ENCODE results near the gene NR0B2.
"Not testable (repeated sequence)": the region's sequence is repeated elsewhere in the genome, so short reads cannot be mapped to it uniquely, and the experiment has no call there.

NR0B2 gene, protein sequence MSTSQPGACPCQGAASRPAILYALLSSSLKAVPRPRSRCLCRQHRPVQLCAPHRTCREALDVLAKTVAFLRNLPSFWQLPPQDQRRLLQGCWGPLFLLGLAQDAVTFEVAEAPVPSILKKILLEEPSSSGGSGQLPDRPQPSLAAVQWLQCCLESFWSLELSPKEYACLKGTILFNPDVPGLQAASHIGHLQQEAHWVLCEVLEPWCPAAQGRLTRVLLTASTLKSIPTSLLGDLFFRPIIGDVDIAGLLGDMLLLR

DNA sequence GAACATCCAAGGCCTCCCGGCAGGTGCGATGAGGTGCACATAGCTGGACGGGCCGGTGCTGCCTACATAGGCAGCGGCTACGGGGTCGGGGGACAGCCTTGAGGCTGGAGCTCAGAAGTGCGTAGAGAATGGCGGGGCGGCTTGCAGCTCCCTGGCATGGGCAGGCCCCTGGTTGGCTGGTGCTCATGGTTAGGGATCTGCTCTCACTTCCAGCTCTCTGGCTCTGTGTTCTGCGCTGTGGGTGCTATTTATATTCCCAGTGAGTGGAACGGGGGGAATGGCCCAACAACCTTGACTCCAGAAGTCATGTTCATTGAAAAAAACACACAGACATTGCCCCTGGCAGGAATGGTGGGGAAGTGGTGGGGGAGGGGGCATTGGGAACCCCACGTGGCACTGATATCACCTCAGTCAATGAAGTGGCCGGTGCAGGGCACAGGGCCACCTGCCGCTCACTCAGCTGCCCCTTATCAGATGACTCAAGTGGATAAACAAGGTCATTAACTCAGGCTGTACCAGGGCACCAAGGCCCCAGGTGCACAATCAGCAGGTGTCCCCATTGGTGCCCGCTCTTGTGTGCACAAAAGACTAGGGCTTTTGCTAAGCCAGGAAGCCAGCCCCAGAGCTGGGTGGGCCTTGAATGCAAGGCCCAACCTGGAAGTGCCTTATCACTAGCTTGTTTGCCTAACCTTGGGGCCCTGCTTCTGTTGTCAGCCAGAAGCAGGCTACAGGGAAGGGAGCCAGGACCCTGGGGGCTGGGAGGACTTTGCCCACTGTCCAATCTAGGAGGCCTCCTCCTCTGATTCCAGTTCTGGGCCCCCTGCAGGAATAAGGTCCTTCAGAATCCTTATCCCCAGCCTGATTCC is at the start of gene NR0B2:
NR0B2 (minus strand) TSS at position 222 of the 866 bp plus-strand sequence; CDS start at position 187, 35 bp downstream.
- no peak for DNase-seq

DNA sequence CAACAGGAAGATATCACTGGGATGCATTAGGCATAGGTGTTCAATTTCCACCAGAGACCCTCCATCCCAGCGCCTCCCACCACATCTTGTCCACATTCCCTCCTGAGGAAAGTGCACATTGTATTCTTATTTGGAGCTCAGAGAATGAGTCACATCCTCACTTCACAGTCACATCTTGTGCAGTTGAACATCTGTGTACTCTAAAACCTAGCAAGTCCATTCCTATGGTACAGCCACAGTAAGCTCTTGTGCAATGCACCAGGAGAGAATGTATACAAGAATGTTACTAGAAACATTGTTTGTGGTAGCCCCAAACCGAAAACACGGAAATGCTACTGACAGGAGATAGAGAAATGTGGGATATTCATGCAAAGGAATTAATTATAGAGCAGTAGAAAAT is 48.1 kb upstream of the NR0B2 start:
- no peak for DNase-seq

DNA sequence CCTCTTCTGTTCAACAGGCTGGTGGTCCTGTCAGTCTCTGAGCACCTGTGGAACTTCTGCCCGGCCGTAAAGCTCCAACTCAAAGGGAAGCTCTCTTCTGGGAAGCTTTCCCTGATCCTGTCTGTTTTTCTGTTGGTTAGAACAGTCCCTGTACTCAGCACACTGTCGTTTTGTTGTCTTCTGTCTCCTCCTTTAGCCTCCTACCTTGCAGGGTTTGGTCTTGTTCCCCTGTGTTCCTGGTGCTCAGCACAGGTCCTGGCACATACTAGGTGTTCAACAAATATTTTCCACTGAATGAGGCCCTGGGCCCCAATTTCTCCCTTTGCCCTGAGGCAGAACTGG is 46.8 kb upstream of the NR0B2 start:
- DNase-seq = no peak

DNA sequence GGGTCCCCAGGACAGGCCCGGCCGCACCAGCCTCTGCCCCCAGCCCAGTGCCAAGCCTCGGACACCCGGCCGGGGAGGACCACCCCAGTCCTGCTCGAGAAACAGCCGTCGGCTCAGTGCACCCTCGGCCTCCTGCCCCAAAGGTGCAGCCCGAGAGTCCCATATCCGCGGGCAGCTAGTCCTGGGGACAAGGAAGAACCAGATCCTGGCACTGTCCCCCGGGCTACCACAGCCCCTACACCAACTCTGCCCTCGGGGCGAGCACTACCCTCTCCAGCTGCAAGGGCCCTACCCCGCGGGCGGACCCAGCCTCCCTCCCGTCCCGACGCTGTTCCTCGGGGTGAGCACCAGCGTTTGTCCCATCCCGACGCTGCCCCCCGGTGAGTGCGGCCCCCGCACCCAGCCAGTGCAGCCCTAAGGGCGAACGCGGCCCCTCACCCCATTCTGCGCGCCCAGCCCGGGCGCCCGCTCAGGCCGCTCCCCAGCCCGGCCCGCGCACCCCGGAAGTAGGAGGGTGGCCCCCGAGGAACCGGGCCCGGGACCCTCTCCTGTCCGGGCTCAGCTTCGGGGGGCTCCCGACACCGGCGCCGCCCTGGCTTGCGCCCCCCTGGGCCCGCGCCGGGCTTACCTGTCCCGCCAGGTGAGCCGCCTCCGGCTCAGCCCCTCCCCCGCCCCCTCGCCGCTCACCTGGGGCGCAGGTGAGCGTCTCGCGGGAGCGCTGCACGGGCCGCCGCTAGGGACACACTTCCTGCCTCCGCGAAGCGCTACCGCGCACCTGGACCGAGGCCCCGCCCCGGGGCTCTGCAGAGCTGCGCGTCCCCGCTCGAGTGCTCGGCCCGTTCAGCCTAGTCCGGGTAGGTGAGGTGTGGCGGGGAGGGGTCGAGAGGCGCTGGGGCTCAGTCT is 46.2 kb upstream of the NR0B2 start, which contains the start of gene KDF1:
KDF1 (minus strand) TSS at position 747 of the 903 bp plus-strand sequence. CDS start 8,088 bp downstream, outside the sequence.
- no peak for DNase-seq

DNA sequence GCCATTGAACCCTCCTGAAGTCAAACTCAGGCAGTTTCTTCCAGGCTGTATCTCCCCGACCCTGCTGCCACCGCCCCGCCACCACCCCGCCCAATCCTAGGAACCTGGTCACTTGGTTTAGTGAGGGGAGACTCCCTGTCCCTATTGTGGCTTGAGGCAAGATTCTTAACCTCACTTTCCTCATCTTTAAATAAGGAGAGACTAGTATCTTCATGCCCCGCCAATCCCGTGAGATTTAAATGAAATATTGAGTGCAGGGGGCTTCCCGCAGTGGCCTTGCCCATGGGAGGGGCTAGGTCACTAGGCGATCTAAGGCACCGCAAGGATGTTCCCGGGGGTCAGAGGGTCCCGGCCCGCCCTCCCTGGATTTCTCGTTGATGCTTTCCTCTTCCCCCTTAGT is 45.5 kb upstream of the NR0B2 start:
- no peak for DNase-seq

DNA sequence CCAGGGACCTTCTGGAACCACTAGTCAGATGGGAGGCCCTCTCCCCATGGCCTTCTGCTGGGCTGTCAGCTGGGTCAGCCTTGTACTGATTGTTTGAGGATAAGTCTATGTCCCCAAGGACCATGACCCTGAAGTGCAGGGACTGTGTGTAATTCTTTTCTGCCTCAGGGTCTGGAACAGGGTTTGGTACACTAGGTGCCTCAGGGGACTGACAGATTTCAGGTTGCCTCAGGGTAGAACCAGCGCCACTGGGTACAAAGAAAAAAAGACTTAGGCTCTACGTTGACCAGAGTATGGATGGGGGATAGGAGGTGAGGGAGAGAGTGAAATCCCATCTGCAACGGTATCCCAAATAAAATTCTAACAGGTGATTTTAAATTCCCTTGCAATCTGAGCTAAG is 43.5 kb upstream of the NR0B2 start:
- DNase-seq = no peak

DNA sequence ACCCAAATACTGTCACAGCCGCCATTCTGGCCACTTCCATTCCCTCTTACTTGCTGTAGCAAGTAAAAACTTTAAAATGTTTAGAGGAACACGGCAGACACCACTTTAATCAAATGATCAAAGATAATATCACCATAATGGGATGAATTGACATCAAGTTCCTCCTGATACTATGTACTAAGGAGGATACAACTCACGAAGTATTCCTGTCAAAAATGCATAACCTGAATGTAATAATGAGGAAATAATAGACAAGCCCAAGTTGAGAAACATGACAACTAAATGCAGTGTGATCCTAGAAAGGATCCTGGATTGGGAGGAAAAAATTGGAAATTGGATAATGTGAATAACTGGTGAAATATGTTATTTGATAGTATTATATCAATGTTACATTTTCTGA is 42.5 kb upstream of the NR0B2 start:
- DNase-seq = no peak

DNA sequence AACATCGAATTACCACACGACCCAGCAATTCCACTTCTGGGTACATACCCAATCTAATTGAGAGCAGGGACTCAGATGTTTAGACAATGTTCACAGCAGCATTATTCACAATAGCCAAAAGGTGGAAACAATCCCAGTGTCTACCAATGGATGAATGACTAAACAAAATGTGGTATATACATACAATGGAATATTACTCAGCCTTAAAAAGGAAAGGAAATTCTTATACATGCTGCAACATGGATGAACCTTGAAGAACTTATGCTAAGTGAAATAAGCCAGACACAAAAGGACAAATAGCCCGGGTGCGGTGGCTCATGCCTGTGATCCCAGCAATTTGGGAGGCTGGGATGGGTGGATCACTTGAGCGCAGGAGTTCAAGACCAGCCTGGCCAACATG is 39.6 kb upstream of the NR0B2 start:
- DNase-seq = no peak

DNA sequence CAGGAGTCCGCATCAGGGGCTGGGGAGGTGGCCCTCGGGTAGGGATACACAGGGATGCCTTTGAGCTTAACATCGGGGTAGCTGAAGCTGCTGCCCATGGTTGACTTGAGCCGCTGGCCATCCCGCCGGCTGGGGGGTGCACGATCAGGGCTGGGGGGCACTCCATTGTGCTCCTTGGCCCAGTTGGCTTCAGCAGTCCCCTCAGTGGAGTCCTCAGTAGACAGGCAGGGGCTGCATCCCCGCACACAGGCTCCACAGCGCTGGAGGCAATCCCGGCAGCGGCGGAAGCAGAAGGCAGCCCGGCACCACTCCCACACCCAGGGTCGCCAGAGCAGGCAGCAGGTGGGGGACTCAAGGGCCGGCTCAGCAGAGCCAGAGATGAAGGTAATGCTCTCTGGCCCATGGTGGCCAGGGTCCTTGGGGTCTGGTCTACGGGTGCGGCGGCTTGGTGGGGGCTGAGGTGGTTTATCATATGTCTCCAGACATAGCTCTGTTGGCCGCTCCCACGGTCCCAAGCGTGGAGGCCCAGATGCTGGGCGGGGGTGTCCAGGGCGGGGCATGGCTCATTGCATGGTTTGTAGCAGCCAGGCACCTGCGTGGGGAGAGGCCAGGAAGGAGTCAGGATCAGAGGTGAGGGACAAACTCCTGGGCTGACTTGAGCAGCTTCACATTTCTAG is 38.2 kb upstream of the NR0B2 start:
- no peak for DNase-seq

DNA sequence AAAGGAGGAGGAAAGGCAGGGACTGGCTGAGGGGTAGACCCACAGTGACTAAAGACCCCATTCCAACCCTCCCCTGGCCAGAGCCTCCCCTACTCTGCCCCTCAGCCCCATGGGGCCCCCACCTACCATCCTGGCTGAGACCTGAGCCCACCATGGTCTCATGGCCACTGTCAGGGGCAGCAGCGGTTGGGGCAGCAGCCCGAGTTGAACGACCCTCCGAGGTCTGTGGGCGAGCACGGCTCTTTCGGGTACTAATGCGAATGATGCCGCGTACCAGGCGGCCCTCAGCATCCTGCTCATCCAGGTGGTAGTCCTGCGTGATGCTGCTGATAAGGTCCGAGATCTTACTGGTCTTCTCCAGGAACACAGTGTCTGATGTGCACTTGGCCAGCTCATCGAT is 37.4 kb upstream of the NR0B2 start:
- no peak for DNase-seq

DNA sequence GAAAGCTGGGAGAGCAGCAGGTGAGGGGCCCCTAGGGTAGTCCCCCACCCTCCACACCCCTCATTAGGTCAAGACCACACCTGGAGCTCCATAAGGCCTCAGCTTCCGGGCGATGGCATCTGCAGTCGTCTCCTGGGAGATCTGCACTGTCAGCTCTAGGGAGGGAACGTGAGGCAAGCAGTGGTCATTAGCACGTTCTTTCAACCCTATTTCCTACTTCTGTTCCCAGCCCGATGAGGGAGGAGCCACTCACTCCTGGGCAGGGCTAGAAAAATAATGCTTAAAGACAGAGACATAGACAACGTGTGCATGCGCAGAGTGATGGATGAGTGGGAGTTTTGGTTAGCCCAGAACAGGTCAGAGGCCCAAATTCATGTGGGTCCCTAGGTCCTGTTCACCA is 36.8 kb upstream of the NR0B2 start:
- DNase-seq = no peak

DNA sequence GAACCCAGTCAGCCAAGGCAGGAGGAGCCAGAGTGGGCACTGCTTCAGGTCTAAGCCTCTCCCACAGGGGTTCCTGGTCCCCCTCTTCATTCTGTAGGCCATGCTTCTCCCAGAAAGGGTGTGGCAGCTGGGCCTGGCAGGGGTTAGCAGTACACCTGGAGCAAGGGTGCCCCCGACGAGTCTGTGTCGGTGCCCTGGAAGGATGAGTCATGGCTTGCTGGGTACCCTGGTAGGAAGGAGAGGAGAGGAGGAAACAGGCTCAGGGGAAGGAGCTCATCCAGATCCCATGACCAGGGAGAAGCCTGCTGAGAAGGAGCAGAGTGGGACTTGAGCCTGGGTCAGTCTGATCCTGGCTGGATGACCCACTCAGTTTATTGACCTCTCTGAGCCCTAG is 36.1 kb upstream of the NR0B2 start:
- DNase-seq = no peak

DNA sequence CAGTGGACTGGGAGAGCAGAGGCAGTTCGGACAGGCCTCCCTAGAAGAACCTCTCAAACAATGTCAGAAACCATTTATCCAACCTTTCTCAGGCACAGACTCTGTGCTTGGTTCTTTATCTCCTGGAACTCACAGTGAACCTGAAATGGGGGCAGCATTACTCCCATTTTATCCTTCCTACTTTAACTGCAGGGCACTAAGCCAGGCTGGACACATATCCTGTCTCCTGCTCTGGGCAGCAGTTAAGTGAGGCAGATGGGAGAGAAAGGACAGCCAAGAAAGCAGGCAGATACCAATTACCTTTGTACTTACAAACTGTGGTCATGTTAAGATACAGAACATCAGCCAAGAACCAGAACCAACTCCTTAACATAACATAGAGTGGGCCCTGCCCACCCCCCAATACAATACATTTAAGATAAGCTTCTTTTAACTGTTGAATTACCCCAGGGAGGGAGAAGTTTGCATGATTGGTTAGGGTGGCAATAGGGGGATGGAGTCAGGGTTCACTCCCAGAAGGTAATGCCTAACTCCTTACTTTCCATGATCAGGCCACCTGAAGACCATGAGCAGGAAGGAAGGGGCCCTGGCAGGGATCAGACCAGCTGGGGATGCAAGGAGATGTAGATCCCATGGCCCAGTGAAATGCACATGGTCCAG is 35.6 kb upstream of the NR0B2 start:
- no peak for DNase-seq

DNA sequence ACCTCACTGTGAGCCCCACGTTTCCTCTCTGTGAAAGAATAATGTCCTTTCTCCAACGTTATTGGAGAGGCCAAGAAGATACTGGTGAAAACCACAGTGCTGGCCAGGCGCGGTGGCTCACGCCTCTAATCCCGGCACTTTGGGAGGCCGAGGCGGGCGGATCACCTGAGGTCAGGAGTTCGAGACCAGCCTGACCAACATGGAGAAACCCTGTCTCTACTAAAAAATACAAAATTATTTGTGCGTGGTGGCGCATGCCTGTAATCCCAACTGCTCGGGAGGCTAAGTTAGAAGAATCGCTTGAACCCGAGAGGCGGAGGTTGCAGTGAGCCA is 34.9 kb upstream of the NR0B2 start:
- not testable (repeated sequence) for DNase-seq

DNA sequence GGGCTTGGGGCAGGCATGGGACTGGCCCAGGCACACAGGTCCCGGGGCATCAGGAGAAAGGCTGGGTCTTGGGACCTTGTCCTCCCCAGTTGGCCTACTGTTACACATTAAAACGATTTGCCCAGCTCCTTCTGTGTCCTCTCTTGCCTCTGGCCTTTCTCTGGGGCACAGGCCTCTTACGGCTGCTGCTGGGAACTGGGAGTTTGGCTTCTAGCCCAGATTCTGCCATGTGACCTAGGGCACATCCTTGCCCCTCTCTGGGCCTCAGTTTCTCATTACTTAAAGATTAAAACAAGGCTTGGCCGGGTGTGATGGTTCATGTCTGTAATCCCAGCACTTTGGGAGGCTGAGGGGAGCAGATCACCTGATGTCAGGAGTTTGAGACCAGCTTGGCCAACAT is 32.5 kb upstream of the NR0B2 start:
- DNase-seq = no peak

DNA sequence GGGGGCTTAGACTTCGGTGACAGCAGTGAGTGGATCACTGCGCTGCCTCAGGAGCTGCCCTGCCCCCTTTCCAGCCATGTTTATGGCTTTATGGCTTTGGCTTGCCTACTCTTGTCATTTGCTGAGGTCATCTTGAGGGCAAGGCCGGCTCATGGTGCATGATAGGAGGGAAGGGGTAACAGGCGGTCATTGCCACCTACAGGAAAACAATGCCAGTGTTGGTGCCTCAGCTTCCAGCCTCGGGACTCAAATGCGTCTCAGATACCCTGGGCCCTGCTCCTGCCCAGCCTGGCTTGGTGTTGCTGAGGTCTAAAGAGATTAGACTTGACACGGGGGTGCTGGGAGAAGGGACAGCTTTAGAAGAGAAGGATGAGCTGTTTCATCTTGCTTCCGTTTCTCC is 32.0 kb upstream of the NR0B2 start:
- no peak for DNase-seq

DNA sequence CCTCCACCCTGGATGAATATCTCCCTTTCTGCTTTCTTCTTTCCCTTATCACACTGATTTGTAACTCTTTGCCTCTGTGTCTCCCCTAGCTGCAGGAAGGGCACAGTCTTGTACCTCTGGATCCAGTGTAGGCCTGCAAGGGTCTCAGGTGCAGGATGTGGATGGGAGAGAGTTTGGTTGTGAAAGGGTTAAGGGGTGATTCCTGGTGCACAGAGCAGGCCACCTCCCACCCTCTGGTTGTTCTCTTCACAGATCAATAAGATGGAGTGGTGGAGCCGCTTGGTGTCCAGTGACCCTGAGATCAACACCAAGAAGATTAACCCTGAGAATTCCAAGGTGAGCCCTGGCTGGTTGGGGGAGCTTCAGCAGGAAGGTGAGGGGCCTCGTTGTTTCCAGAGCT is 31.4 kb upstream of the NR0B2 start:
- no peak for DNase-seq

DNA sequence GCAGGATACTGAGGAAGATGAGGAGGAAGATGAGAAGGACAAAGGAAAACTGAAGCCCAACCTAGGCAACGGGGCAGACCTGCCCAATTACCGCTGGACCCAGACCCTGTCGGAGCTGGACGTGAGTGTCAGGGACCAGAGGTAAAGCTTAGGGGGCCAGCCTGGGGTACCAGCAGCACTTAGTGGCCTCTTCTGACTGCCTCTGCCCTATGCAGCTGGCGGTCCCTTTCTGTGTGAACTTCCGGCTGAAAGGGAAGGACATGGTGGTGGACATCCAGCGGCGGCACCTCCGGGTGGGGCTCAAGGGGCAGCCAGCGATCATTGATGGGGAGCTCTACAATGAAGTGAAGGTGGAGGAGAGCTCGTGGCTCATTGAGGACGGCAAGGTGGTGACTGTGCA is 28.9 kb upstream of the NR0B2 start:
- DNase-seq = no peak

DNA sequence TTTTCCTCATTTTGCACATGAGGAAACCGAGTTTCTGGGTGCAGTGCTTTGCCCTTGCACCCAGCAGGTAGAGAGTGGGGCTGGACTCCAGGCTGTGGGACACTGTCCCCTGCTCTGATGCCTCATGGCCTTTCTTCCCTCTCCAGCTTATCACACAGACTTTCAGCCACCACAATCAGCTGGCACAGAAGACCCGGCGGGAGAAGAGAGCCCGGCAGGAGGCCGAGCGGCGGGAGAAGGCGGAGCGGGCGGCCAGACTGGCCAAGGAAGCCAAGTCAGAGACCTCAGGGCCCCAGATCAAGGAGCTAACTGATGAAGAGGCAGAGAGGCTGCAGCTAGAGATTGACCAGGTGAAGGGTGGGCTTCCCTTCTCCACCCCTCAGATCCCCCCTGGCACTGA is 27.5 kb upstream of the NR0B2 start:
- DNase-seq = no peak

DNA sequence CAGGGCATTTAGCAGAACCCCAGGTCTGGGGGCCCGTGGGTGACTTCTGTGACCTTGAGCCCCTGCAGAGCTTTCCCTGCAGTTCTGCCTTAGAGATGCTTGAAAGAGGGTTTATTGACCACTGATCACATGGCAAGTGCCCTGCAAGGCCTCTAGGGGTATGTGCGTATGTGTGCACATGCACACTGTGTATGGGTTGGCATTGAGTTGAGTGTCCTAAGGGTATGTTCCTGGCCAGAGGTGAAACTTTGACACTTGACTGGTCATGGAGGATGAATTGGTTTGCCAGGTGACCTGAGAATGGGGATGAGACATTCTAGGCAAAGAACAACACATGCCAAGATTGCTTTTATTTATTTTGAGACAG is 24.9 kb upstream of the NR0B2 start:
- DNase-seq = no peak

DNA sequence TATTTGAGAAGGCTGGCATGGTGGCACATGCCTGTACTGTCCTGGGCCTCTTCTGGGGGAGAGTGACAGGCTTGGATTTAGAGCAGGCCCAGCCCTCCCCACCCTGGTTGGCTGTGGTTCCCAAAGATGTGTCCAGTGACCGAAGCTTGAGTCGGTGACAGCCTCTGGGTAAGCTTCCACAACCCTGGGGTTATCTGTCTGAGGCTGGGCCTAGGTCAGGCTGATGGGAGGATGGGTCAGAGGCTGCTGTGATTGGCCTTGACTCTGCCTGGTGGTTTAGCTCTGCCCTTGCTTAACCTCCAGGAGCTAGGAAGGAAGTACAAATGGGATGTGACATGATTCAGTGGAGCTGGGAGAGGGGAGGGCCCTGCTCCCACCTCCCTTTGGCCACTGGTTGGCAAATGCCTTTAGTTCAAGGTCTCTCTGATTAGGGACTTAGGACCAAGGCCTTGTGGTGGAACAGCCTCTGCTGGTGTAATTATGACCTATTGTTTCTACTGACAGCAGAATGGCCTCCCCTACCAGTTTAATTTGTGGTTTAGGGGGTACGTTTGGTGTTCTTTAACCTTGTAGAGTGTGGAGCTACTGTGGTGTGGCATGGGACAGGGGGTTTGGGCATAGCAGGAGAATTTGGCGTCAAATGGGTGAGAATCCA is 24.4 kb upstream of the NR0B2 start:
- no peak for DNase-seq

DNA sequence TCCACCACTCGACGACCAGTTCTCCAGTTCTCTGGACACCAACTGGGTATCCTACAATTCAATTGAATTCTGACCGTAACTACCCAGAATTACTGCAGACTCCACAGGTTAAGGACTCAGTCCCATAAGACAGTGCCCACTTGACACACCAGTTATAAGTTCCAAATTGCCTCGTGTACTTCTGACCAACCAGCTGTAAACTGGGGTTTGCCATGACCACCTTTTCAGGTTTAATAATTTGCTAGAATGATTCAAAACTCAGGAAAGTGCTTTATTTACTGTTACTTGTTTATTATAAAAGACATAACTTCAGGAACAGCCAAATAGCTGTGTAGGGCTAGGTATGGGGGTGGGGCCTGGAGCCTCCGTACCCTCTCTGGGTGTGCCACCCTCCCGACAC is 23.0 kb upstream of the NR0B2 start:
- no peak for DNase-seq
